NCI-H2029 (cell line): ENCODE measurements around the gene RNPS1.
A peak's percentile ranks its signal among the peaks of the same experiment; 100 is the strongest.

ENCODE experiments used
- DNase-seq: peaks from one replicate; lab custom pipeline; 2025; lab: John Stamatoyannopoulos, UW

Gene RNPS1

DNA sequence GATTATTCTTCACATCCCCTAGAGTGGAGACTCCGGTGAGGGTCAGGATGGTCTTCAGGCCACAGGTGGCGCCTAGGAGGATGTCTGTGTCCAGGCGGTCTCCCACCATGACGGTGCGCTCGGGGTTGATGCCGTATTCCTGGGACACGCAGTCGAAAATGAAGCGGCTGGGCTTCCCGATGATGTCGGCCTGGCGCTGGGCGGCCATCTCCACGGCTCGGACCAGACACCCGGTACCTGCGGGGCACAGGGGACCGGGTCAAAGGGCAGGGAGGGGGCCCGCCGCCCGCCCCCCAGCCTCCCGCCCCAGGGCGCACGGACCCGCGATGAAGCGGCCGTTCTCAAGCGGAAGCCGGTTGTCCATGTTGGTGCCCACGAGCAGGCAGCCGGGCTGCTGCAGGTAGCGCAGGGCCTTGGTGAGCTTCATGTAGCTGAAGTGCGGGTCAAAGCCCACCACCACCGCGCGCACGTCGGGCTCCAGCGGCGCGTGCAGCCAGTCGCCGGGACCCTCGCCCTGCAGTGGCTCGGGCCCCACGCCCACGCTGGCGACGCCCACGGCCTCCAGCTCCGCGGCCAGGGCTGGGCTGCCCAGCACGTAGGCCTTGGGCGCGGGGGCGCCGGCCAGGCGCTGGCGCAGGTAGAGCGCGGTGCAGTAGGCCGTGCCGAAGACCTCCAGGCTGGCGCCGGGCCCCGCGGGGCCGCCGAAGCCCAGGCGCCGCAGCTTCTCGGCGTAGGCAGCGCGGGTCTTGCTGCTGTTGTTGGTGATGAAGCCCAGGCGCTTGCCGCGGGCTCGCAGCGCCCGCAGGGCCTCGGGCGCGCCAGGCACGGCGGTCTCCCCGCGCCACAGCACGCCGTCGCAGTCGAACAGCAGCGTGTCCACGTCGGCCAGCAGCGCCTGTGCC, 53.9 kb downstream of the RNPS1 start:
- DNase-seq: no peak

DNA sequence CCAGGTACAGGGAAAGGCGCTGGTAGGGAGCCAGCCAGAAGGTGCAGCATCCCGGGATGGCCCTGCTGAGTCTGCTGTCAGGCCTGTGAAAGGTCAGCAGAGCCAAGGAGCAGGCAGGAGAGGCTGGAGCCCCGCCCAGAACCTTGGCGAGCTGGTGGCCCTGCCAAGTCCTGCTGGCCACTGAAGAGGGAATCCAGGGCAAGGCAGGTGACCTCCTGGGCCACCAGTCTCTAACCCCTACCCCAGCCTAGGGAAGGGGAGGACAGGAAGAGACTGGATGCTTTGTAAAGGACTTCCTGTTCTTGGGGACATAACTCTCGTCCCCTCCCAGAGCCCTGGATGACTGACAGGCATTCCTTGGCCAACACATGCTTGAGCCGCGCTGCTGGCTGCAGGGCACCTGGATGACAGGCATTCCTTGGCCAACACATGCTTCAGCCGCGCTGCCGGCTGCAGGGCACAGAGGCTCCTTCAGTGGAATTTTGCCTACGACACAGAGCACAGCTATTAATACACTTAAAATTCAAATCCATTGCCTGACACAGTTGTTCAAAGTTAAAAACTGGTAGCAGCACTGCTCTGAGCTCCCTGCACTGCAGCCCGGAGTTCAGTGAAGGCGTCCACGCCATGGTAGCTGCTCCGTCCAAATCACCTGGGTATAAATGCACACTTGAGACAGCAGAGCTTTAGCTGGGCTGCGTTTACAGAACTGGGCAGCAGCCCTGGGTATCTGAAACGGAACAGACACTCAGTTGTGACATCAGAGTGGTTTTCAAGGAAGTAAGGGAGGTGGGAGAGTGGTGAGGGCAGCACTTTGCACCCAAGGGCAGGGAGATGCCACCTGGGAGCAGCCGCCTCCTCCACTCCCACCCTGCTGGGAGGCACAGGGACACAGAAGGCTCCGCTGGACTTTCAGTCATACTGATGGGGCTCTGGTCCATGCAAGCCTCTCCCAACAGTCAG, 55.3 kb downstream of the RNPS1 start:
- DNase-seq: no peak

DNA sequence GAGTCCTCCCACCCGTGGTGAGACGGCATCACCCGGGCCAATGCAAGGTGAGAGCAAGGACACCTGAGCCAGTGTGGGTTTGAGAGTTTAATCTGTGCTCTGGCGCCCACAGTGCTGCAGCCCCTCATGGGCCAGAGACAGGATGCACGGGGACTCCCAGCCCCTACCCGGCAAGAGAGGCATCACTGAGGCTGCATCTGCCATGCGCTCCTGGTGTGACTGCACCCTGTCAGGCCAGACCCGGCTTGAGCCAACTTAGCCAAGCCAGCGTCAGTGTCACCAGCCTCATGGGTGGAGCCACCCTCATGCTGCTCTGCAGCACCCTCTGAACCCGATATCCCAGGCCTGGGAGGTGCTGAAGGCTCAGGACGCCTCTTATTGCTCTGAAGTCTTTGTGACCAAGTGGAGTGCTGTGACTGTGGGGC, 56.0 kb downstream of the RNPS1 start:
- DNase-seq: no peak

DNA sequence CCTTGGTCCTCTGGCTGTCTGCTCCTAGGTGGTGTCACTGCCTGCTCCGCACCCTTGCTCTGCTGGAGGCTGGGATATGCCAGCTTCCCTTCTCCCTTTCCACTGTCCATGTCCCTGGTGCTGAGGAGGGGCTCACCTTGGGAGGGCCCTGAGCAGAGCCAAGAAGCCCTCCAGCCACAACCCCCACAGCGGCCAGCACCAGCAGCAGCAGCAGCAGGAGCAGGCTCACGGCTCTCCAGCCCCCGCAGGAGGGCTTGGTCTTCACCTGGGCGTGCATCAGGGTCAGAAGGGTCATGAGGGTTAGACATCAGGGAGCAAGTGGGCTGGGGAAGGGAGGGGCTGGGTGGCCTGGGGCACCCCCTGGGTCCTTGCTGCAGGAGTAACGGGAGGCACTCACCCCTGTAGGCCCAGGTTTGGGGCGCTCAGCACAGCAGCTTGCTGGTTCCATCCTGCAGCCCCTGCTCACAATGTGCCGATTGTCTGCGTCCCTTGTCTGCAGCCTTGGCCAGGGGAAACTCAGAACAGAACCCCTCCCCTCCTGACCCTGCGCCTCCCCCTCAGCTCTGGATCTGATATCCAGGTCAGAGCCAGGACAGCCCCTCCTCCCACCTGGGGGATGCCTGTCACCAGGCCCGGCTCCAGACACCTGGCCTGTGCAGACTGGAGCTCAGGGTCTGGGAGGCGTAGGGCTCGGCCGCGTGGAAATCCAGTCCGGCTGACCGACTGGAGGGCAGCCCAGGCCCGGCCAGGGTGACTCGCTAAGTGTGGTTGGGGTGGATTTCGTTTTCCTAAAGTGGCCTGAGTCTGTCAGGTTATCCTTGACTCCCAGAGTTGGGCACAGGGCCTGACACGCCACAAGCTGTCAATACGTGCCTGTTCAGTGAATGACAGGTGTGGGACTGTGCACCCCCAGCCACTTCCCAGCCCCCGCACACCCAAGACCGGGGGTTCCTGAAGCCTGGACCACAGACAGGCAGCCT, 57.2 kb downstream of the RNPS1 start, which contains the start of gene BRICD5:
TSS of gene BRICD5 (minus strand) at position 478 of the 980 bp plus-strand sequence. CDS start at position 448, 30 bp downstream.
- no peak for DNase-seq

DNA sequence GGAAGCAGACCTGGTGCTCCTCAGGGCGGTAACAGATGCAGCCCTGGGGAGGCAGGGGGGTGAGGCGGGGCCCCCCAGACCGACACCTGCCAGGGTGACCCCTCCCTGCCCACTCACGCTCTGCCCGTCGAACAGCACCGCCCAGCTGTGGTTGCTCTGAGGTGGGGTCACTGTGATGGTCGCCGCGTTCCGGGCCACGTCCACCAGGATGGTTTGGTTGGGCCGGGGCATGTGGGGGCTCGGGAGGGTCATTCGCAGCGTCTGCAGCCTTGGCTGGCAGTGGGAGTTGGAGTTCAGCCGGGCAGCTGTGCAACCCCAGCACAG, 58.0 kb downstream of the RNPS1 start:
- DNase-seq: no peak

DNA sequence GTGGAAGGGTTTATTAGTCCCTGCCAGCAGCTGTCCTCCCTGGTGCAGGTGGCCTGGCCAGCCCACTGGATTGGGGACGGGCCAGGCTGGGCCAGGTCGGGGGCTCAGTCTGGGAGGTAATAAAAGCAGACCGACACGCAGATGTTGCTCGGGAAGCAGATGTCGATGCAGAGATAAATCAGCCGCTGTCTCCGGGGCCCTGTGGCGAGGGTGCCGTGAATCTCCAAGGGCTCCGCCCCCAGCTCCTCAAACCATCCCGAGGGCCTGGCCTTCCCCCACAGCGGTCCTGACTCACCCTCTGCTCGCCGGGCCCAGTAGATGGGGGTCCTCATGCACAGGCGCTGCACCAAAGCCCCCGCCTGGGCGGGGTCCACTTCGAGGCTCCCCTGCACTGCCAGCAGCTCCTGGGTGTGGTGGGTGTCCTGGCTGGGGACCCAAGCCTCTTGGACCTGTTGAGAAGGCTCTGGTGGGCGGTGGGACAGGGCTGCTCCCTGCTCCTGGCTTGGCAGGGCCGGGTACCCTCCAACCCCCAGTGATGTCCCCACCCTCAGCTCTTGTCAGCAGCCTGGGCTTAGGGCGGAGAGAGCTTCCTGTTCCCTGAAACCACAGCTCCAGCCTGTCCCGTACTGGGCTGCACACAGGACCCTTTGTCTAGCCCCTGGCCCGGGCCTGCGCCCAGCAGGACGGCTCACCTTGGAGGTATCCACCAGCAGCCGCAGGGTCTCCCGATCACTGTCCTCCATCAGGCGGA, 58.5 kb downstream of the RNPS1 start:
- DNase-seq: no peak

DNA sequence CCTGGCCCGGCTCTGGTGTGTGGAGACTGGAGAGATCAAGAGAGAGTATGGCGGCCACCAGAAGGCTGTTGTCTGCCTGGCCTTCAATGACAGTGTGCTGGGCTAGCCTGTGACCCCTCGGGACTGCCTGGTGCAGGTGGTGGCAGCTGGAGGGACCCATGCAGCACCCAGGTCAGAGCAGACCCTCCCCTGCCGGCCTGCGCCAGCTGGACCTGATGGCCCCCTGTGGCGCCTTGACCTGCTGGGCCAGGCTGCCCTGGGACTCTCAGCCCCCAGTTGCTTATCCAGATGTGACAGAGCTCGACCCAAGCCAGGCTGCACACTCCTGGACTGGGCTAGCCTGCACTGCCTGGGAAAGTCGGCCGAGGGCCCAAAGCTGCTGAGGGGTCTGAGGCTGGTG, 59.2 kb downstream of the RNPS1 start:
- no peak for DNase-seq

DNA sequence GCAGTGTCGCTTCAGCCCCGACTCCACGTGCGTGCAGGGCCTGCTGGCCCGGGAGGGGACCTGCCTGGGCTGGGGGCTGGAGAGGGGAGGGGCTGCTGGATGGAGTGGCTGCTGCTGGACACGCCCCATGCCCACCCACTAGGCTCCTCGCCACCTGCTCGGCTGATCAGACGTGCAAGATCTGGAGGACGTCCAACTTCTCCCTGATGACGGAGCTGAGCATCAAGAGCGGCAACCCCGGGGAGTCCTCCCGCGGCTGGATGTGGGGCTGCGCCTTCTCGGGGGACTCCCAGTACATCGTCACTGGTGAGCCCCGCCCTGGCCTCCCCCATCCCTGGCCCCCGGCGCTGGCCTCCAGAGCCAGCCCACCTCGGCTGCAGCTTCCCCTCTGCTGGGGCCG, 59.6 kb downstream of the RNPS1 start:
- no peak for DNase-seq

DNA sequence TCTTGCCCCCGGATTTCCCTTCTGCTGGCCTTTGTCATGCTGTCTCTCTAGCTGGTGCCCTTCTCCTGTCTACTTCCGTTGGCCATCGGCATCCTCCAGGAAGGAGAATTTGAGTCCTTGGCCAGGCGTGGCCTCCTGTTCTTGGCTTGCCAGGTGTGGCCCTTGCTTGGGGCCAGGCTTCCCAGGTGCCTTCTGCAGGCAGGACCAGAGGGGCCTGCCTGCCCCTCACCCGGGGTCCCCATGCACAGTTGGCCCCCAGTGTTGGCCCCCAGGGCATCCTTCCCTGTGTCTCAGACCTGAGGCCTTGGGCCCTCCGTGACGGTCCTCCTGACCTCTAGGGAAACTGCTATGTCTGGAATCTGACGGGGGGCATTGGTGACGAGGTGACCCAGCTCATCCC, 60.1 kb downstream of the RNPS1 start:
- no peak for DNase-seq

DNA sequence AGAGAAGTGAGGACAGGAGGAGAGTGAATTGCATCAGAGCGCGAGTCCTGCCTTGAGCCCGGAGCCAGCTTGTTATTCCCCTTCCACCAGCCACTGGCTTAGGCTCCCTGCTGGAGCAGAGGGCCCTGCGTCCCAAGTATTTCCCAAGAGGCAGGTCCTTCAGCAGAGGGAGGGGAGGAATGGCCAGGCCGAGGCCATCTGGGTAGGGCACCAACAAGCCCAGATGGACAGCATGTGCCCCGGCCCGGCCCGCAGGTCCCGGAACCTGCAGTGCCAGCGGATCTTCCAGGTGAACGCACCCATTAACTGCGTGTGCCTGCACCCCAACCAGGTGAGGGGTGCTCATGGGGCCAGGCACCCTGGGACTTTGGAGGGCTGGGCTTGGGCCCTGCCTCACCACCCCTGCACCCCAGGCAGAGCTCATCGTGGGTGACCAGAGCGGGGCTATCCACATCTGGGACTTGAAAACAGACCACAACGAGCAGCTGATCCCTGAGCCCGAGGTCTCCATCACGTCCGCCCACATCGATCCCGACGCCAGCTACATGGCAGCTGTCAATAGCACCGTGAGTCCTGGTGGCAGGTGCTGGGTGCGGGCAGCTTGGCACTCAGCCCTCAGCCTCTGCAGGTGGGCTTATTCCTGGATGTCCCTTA, 61.0 kb downstream of the RNPS1 start:
- no peak for DNase-seq

DNA sequence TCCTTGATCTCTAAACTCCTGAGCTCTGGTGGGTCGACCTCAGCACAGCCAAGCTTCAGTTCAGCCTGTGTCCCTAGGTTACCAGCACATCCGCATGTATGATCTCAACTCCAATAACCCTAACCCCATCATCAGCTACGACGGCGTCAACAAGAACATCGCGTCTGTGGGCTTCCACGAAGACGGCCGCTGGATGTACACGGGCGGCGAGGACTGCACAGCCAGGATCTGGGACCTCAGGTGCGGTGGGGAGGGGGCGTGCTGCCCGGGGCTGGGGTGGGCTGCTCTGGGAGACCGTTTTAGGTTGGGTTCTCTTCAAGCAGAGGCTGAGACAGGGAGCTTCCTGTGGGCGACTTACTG, 61.5 kb downstream of the RNPS1 start:
- no peak for DNase-seq

DNA sequence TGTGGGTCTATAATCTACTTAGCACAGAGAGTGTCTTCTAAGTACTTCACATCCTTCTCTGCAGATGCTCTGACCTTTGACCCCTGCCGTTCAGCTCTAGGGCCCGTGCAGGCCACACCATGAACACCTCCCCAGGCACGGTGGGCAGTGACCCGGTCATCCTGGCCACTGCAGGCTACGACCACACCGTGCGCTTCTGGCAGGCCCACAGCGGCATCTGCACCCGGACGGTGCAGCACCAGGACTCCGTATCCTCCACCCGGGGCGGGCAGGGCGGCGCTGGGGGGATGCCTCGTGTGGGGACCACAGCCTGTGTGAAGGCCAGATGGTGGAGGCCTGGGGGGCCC, 62.0 kb downstream of the RNPS1 start:
- no peak for DNase-seq

DNA sequence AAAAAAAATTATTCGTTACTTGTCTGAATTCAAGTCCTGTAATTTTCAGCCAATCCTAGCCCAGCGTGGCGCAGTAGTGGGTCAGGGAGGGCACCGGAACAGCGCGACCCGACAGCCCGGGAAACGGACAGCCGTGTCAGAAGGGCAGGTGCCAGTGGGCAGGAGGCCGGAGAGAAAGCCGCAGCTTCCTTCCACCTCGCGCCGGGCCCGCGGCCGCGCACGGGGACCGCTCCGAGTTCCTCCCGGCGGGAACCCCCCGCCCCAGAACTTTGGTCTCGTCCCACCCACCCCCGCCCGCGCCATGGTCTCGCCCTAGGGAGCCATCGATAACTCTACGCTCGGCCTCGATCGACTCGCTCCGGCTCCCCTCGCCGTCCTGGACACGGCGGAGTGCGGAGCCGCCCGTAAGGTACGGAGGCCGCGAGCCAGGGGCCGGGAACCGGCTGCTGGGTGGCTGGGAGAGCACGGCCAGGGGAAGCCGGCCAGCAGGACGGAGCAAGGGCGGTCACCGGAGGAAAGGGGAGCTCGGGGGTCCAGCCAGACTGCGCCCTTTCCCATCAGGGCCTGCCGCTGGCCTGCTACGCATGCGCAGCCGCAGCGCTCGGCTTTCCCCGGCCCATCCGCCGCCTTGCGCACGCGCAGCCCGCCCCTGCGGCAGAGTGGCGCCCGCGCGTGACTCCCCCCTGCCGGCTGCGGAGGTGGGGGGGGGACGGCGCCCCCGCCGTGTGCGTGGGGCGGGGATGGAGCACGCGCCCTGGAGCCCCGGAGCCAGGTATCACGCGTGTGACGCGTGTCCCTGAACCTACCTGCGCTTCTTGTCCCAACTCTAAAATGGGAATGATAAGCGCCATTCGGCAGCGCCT, 62.6 kb downstream of the RNPS1 start, which contains the start of gene MLST8:
TSS of gene MLST8 (plus strand) at position 351 of the 863 bp plus-strand sequence. CDS start 632 bp downstream, outside the sequence.
- DNase-seq: peak; percentile 66

DNA sequence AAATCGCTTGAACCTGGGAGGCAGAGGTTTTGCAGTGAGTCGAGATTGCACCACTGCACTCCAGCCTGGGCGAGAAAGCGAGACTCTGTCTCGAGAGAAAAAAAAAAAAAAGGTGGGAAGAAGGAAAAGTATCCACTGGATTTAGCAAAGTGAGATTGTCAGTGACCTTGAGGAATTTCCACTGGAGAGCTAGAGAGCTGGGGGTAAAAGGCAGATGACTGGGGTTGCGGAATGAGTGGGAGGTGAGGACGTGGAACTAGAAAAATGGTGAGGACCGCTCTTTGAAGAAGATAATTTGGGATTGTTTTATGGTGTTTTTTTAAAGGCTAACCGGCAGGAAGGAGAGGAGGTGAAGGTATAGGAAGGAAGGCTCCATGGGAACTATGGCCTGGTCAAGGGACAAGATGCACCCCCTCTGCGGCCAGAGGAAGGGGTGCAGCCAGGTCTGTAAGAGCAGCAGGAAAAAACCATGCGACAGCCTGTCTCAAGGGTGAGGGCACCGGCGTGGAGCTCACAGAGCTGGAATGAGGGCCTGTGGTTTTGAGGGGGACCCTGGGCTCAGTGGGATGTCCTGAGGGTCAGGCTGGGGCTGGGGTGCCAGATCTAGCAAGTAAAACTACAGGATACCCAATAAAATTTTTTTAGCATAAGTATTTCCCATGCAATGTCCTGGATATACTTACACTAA, 63.4 kb downstream of the RNPS1 start:
- DNase-seq: no peak
